Measurements from ENCODE around the gene PPP4R4. TPM values are rescaled to one million over a fixed set of nuclear protein-coding genes. Genes with fewer than 3 reads are reported as not detected.
A peak's percentile ranks its signal among the peaks of the same experiment; 100 is the strongest.

The PPP4R4 gene
- polyA plus RNA-seq, 1 of the 3 experiments (the other 2 are of a cell fraction): 2.5 TPM

DNA sequence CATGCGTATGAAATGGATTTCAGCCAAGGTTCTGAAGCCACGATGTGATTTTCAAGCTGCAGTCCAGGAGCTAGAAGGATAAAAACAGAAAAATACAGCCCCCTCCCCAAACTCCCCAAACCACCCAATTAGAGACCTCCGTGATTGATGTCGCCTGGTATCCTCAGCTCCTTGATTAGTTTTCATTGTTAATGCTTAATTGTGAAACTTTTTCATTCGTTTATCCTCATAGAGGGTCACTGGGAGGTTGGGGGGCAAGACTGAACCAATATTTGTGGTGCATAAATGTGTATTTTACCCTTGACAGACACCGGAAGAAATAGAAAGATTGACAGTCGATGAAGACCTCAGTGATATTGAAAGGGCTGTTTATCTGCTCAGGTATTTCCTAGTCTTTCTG is 1.6 kb downstream of the PPP4R4 start:
- Histone ChIP-seq H3K4me3 (ENCODE audit: low read depth in 2 of 2, low read length in 1 of 2) (peak overlapping the region; percentile 75 to 81), H3K4me1 (ENCODE audit: control insufficient read depth in 1 of 2, insufficient read depth in 2 of 2, low read depth in 1 of 2, low read length in 1 of 2) (peaks cover 8 to 9% of the 10 kb centered on the region in 2 experiments; a peak in 3 of 4 replicates), H4K20me1 (ENCODE audit: insufficient read depth) (no peaks in the 10 kb centered on the region), H3K9me3 (no peaks in the 10 kb centered on the region), H3K36me3 (replicated peaks in 1 of 2; ENCODE audit: control insufficient read depth in 1 of 2, insufficient read depth in 2 of 2, low read length in 1 of 2) (no peaks in the 10 kb centered on the region), H3K27ac (ENCODE audit: low read depth in 2 of 2, low read length in 1 of 2) (no peak overlapping the region), H2AFZ (ENCODE audit: low read depth) (peak overlapping the region; percentile 75; the same call in 1 of the 2 replicates), H3K9ac (peak overlapping the region; percentile 67; the same call in 1 of the 2 replicates), H3K4me2 (peak overlapping the region; percentile 86), H3K79me2 (ENCODE audit: insufficient read depth) (peaks cover 12% of the 10 kb centered on the region), H3K9me2 (no peaks in the 10 kb centered on the region), H3F3A (replicated peaks; ENCODE audit: insufficient read depth) (peaks cover 14% of the 10 kb centered on the region), H3K27me3 (ENCODE audit: insufficient read depth) (no peaks in the 10 kb centered on the region)
- TF ChIP-seq, protein P1, sequence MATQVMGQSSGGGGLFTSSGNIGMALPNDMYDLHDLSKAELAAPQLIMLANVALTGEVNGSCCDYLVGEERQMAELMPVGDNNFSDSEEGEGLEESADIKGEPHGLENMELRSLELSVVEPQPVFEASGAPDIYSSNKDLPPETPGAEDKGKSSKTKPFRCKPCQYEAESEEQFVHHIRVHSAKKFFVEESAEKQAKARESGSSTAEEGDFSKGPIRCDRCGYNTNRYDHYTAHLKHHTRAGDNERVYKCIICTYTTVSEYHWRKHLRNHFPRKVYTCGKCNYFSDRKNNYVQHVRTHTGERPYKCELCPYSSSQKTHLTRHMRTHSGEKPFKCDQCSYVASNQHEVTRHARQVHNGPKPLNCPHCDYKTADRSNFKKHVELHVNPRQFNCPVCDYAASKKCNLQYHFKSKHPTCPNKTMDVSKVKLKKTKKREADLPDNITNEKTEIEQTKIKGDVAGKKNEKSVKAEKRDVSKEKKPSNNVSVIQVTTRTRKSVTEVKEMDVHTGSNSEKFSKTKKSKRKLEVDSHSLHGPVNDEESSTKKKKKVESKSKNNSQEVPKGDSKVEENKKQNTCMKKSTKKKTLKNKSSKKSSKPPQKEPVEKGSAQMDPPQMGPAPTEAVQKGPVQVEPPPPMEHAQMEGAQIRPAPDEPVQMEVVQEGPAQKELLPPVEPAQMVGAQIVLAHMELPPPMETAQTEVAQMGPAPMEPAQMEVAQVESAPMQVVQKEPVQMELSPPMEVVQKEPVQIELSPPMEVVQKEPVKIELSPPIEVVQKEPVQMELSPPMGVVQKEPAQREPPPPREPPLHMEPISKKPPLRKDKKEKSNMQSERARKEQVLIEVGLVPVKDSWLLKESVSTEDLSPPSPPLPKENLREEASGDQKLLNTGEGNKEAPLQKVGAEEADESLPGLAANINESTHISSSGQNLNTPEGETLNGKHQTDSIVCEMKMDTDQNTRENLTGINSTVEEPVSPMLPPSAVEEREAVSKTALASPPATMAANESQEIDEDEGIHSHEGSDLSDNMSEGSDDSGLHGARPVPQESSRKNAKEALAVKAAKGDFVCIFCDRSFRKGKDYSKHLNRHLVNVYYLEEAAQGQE (IDR thresholded peaks at IDR 0.05; ENCODE audit: low read depth, low read length): no peak
- TF ChIP-seq MXI1 (IDR thresholded peaks at IDR 0.05; ENCODE audit: low read depth, low read length) (no peak), TCF12 (IDR thresholded peaks at IDR 0.05) (no peak), JUND (IDR thresholded peaks at IDR 0.05) (no peak), RCOR1 (IDR thresholded peaks at IDR 0.05; ENCODE audit: low read length) (no peak), FOXM1 (IDR thresholded peaks at IDR 0.05; ENCODE audit: low read depth) (no peak), SIN3A (IDR thresholded peaks at IDR 0.05; ENCODE audit: borderline replicate concordance, low read depth, low read length) (no peak), EP300 (IDR thresholded peaks at IDR 0.05; ENCODE audit: borderline replicate concordance in 1 of 2, low read depth in 1 of 2, low read length in 1 of 2) (no peak), ELF1 (IDR thresholded peaks at IDR 0.05) (no peak), MEF2A (IDR thresholded peaks at IDR 0.05; ENCODE audit: borderline replicate concordance, low read depth) (no peak), CHD2 (IDR thresholded peaks at IDR 0.05; ENCODE audit: low read length, partially characterized antibody) (no peak), EZH2phosphoT487 (IDR thresholded peaks at IDR 0.05; ENCODE audit: borderline replicate concordance, low read depth) (no peak), YY1 (IDR thresholded peaks at IDR 0.05; ENCODE audit: low read depth) (no peak), POLR2AphosphoS5 (IDR thresholded peaks at IDR 0.05; ENCODE audit: low read depth, low read length) (no peak)
- TF ChIP-seq, protein P2, sequence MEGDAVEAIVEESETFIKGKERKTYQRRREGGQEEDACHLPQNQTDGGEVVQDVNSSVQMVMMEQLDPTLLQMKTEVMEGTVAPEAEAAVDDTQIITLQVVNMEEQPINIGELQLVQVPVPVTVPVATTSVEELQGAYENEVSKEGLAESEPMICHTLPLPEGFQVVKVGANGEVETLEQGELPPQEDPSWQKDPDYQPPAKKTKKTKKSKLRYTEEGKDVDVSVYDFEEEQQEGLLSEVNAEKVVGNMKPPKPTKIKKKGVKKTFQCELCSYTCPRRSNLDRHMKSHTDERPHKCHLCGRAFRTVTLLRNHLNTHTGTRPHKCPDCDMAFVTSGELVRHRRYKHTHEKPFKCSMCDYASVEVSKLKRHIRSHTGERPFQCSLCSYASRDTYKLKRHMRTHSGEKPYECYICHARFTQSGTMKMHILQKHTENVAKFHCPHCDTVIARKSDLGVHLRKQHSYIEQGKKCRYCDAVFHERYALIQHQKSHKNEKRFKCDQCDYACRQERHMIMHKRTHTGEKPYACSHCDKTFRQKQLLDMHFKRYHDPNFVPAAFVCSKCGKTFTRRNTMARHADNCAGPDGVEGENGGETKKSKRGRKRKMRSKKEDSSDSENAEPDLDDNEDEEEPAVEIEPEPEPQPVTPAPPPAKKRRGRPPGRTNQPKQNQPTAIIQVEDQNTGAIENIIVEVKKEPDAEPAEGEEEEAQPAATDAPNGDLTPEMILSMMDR (IDR thresholded peaks at IDR 0.05): no peak
- TF ChIP-seq, protein P3, sequence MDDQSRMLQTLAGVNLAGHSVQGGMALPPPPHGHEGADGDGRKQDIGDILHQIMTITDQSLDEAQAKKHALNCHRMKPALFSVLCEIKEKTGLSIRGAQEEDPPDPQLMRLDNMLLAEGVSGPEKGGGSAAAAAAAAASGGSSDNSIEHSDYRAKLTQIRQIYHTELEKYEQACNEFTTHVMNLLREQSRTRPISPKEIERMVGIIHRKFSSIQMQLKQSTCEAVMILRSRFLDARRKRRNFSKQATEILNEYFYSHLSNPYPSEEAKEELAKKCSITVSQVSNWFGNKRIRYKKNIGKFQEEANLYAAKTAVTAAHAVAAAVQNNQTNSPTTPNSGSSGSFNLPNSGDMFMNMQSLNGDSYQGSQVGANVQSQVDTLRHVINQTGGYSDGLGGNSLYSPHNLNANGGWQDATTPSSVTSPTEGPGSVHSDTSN (IDR thresholded peaks at IDR 0.05): no peak
- TF ChIP-seq, protein P4, sequence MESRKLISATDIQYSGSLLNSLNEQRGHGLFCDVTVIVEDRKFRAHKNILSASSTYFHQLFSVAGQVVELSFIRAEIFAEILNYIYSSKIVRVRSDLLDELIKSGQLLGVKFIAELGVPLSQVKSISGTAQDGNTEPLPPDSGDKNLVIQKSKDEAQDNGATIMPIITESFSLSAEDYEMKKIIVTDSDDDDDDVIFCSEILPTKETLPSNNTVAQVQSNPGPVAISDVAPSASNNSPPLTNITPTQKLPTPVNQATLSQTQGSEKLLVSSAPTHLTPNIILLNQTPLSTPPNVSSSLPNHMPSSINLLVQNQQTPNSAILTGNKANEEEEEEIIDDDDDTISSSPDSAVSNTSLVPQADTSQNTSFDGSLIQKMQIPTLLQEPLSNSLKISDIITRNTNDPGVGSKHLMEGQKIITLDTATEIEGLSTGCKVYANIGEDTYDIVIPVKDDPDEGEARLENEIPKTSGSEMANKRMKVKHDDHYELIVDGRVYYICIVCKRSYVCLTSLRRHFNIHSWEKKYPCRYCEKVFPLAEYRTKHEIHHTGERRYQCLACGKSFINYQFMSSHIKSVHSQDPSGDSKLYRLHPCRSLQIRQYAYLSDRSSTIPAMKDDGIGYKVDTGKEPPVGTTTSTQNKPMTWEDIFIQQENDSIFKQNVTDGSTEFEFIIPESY (IDR thresholded peaks at IDR 0.05; ENCODE audit: borderline replicate concordance, low read depth): no peak
- TF ChIP-seq, protein P5, sequence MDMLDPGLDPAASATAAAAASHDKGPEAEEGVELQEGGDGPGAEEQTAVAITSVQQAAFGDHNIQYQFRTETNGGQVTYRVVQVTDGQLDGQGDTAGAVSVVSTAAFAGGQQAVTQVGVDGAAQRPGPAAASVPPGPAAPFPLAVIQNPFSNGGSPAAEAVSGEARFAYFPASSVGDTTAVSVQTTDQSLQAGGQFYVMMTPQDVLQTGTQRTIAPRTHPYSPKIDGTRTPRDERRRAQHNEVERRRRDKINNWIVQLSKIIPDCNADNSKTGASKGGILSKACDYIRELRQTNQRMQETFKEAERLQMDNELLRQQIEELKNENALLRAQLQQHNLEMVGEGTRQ (IDR thresholded peaks at IDR 0.05; ENCODE audit: borderline replicate concordance, low read depth, low read length): no peak
- WGBS (ENCODE audit: low lambda C conversion rate): 16% methylated on average over 7 of the region's 7 CpGs
- POLR2A ChIA-PET: no interaction called here
- DNase-seq: no peak
- CTCF ChIA-PET: interaction anchor here (2.2 to 3.0 kb wide), 3 partner anchors 39 to 236 kb away, joined by 11 to 14 read pairs (median 11); no protein-coding TSS in a partner anchor
